OCI-LY1 (cell line): Measurements from ENCODE around the gene WDR93.

Experiments
- H2AFZ ChIP-seq: fragments of 200-600 bp; sonication (generic), shearing (Covaris generic); 2 replicates; pipeline ENCODE4 v1.6.0; 2014; ENCODE audit warnings: antibody characterized with exemption, mild to moderate bottlenecking, low read length
- H3F3A ChIP-seq: fragments of 200-600 bp; sonication (generic), shearing (Covaris generic); 2 replicates; pipeline ENCODE4 v1.6.0; 2014; ENCODE audit warnings: mild to moderate bottlenecking, antibody characterized with exemption, low read length, moderate library complexity; ENCODE audit not compliant: insufficient read depth
- H3K27ac ChIP-seq: fragments of 200-600 bp; sonication (generic); 2 replicates; pipeline ENCODE4 v1.5.1; 2014; ENCODE audit warnings: low read length, mixed run types, mild to moderate bottlenecking, low read depth; ENCODE audit not compliant: poor library complexity, severe bottlenecking
- H3K27me3 ChIP-seq: fragments of 200-600 bp; sonication (generic); 2 replicates; pipeline ENCODE4 v1.6.0; 2014; ENCODE audit warnings: antibody characterized with exemption, mild to moderate bottlenecking, low read length, moderate library complexity; ENCODE audit not compliant: insufficient read depth
- H3K36me3 ChIP-seq: fragments of 200-600 bp; sonication (generic); 2 replicates; pipeline ENCODE4 v1.6.1; 2014; ENCODE audit warnings: mild to moderate bottlenecking, antibody characterized with exemption, low read length, moderate library complexity, mixed read lengths; ENCODE audit not compliant: insufficient read depth
- H3K4me1 ChIP-seq: fragments of 200-600 bp; sonication (generic); 2 replicates; pipeline ENCODE4 v1.5.1; 2014; ENCODE audit warnings: mild to moderate bottlenecking, low read length, moderate library complexity; ENCODE audit not compliant: insufficient read depth, severe bottlenecking
- H3K4me2 ChIP-seq: fragments of 200-600 bp; sonication (generic), shearing (Covaris generic); 2 replicates; pipeline ENCODE4 v1.6.1; 2014; ENCODE audit warnings: low read length
- H3K4me3 ChIP-seq: fragments of 200-600 bp; sonication (generic); 2 replicates; pipeline ENCODE4 v1.5.1; 2014; ENCODE audit warnings: low read length, low read depth, mild to moderate bottlenecking, mixed read lengths; ENCODE audit not compliant: poor library complexity, severe bottlenecking
- H3K79me2 ChIP-seq: fragments of 200-600 bp; shearing (Covaris generic); 2 replicates; pipeline ENCODE4 v1.6.1; 2016; ENCODE audit warnings: mixed run types, low read length, mixed read lengths; ENCODE audit not compliant: insufficient read depth
- H3K9ac ChIP-seq: fragments of 200-600 bp; sonication (generic), shearing (Covaris generic); 2 replicates; pipeline ENCODE4 v1.6.1; 2014; ENCODE audit warnings: mild to moderate bottlenecking, low read length, mixed read lengths
- H3K9me2 ChIP-seq: fragments of 200-600 bp; sonication (generic), shearing (Covaris generic); 2 replicates; pipeline ENCODE4 v1.6.1; 2014; ENCODE audit warnings: low read depth, mild to moderate bottlenecking, low read length, mixed read lengths
- H3K9me3 ChIP-seq: fragments of 200-600 bp; shearing (Covaris generic); 2 replicates; pipeline ENCODE4 v1.6.1; 2014; ENCODE audit warnings: low read length, mixed read lengths
- H4K20me1 ChIP-seq: fragments of 200-600 bp; sonication (generic), shearing (Covaris generic); 2 replicates; pipeline ENCODE4 v1.6.0; 2016; ENCODE audit warnings: mild to moderate bottlenecking, low read length; ENCODE audit not compliant: insufficient read depth
- EZH2 ChIP-seq: fragments of 200-600 bp; sonication (generic), shearing (Covaris generic); IDR thresholded peaks from 2 replicates; pipeline ENCODE4 v1.8.0; 2017; ENCODE audit warnings: borderline replicate concordance, mixed run types, mild to moderate bottlenecking, antibody characterized with exemption, low read length, moderate library complexity, mixed read lengths
- TF ChIP-seq, protein P1 (sequence below): fragments of 200-600 bp; sonication (generic), shearing (Covaris generic); IDR thresholded peaks from 2 replicates; pipeline ENCODE4 v1.5.1; 2017; ENCODE audit warnings: mild to moderate bottlenecking, antibody characterized with exemption, low read length, moderate library complexity, mixed read lengths

WDR93 gene

DNA sequence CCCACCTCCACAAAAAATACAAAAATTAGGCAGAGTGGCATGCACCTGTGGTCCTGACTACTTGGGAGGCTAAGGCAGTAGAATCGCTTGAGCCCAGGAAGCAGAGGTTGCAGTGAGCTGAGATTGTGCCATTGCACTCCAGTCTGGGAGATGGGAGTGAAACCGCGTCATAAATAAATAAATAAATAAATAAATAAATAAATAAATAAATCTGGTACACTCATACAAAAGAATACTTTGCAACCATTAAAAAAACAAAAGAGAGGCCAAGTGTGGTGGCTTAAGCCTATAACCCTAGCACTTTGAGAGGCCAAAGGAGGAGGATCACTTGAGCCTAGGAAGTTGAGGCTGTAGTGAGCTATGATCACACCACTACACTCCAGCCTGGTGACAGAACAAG is 32.4 kb downstream of the WDR93 start:
- Histone ChIP-seq H3K79me2 (no peaks in the 10 kb centered on the region), H3K36me3 (no peaks in the 10 kb centered on the region), H3K4me3 (no peak overlapping the region), H3K9me3 (peaks cover 6% of the 10 kb centered on the region), H2AFZ (no peak overlapping the region), H3F3A (no peaks in the 10 kb centered on the region), H3K4me2 (no peak overlapping the region), H3K9me2 (no peaks in the 10 kb centered on the region), H3K27me3 (no peaks in the 10 kb centered on the region), H3K4me1 (no peaks in the 10 kb centered on the region), H3K9ac (no peak overlapping the region), H3K27ac (no peak overlapping the region), H4K20me1 (no peaks in the 10 kb centered on the region)
- TF ChIP-seq EZH2: no peak
- TF ChIP-seq, protein P1, sequence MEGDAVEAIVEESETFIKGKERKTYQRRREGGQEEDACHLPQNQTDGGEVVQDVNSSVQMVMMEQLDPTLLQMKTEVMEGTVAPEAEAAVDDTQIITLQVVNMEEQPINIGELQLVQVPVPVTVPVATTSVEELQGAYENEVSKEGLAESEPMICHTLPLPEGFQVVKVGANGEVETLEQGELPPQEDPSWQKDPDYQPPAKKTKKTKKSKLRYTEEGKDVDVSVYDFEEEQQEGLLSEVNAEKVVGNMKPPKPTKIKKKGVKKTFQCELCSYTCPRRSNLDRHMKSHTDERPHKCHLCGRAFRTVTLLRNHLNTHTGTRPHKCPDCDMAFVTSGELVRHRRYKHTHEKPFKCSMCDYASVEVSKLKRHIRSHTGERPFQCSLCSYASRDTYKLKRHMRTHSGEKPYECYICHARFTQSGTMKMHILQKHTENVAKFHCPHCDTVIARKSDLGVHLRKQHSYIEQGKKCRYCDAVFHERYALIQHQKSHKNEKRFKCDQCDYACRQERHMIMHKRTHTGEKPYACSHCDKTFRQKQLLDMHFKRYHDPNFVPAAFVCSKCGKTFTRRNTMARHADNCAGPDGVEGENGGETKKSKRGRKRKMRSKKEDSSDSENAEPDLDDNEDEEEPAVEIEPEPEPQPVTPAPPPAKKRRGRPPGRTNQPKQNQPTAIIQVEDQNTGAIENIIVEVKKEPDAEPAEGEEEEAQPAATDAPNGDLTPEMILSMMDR: no peak

DNA sequence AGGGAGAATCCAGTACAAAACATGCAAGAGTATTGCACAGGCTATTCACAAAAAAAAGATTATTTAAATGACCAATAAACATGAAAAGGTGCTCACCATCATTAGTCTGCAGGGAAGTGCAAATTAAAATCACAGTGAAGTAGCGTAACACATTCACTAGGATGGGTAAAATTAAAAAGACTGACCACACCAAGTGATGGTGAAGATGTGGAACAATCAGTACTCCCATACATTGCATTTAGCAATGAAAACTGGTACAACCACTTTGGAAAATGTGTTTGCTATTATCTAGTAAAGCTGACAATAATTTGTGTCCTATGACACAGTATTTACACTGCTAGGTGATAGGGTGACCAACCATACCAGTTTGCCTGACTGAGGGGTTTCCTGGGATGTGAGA is 34.0 kb downstream of the WDR93 start:
- no peaks in the 10 kb centered on the region for H3K9me2 ChIP-seq
- H3K27me3 ChIP-seq: no peaks in the 10 kb centered on the region
- H3K9me3 ChIP-seq: peaks cover 6% of the 10 kb centered on the region
- H3K79me2 ChIP-seq: no peaks in the 10 kb centered on the region
- no peak overlapping the region for H3K9ac ChIP-seq
- no peak overlapping the region for H3K4me2 ChIP-seq
- H3K36me3 ChIP-seq: no peaks in the 10 kb centered on the region
- no peaks in the 10 kb centered on the region for H3K4me1 ChIP-seq
- no peaks in the 10 kb centered on the region for H4K20me1 ChIP-seq
- no peak overlapping the region for H2AFZ ChIP-seq
- no peak overlapping the region for H3K27ac ChIP-seq
- TF ChIP-seq EZH2: no peak
- no peaks in the 10 kb centered on the region for H3F3A ChIP-seq
- no peak overlapping the region for H3K4me3 ChIP-seq

DNA sequence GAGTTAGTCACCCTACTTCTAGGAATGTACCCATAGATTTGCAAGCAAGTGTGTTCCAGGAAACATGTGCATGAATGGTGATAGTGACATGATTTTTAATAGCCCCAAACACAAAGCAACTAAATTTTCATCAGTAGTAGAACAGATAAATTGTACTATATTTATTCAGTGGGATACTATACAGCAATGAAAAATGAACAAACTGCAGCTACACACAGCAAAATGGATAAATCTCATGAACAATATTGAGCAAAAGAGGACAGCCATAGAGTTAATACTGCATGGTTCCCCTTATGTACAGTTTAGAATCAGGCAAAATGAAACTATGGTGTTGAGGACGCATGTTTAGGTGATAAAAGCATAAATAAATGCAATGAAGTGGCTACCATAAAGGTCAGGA is 34.5 kb downstream of the WDR93 start:
- Histone ChIP-seq H3K36me3 (no peaks in the 10 kb centered on the region), H3K27ac (no peak overlapping the region), H3K9me2 (no peaks in the 10 kb centered on the region), H3K4me2 (no peak overlapping the region), H4K20me1 (no peaks in the 10 kb centered on the region), H3K27me3 (no peaks in the 10 kb centered on the region), H3K4me3 (no peak overlapping the region), H2AFZ (no peak overlapping the region), H3K4me1 (no peaks in the 10 kb centered on the region), H3K9ac (no peak overlapping the region), H3F3A (no peaks in the 10 kb centered on the region), H3K79me2 (no peaks in the 10 kb centered on the region), H3K9me3 (peaks cover 6% of the 10 kb centered on the region)
- TF ChIP-seq EZH2: no peak
- TF ChIP-seq, protein P1: no peak

DNA sequence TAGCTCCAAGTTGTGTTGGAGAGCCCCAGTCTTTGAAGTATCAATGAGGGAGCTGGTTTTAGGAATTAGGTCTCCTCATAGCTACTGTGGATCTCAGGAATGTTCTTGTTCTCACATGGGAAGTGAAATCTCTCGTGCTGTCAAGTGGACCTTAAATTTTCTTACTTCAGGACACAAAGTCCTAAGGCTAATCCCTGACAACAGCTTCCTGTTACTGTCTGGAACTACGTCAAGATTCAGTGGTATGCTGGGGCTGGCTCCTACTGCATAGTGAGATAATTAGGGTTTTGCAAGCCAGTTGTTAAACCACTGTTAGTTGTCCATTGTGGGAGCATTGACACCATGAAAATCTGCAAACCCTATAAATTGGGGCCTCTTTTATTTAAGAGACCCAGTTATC is 37.6 kb downstream of the WDR93 start:
- Histone ChIP-seq H3K27ac (no peak overlapping the region), H3K9ac (no peak overlapping the region), H3F3A (no peaks in the 10 kb centered on the region), H3K9me3 (peaks cover 6% of the 10 kb centered on the region), H3K4me2 (no peak overlapping the region), H3K27me3 (no peaks in the 10 kb centered on the region), H4K20me1 (no peaks in the 10 kb centered on the region), H3K4me1 (no peaks in the 10 kb centered on the region), H2AFZ (no peak overlapping the region), H3K79me2 (no peaks in the 10 kb centered on the region), H3K36me3 (no peaks in the 10 kb centered on the region), H3K4me3 (no peak overlapping the region), H3K9me2 (no peaks in the 10 kb centered on the region)
- no peak for TF ChIP-seq EZH2
- TF ChIP-seq, protein P1: no peak
